Left lung (tissue), 8 donors: ENCODE data around the gene TMEM225B. TPM values are rescaled to one million over a fixed set of nuclear protein-coding genes. Genes with fewer than 3 reads are reported as not detected.

Experiments used
- polyA plus RNA-seq, 6 donors: library from polyadenylated mRNA; unstranded; fragments of 120-200 nt; gene quantifications; one replicate each; pipeline ENCODE4 v1.2.1, GENCODE V29; 2013; ENCODE audit not compliant: insufficient read length in 6 of 6
- total RNA-seq, 2 donors: library from RNA; stranded (reverse); fragmentation: NEBNext Ultra II Directional; extraction: Animal tissue kit (Norgen Biotek cat#: 25700); gene quantifications; one replicate each; pipeline ENCODE4 v1.2.1, GENCODE V29; 2021
- donor health status: DM: no; HTN: yes; CAD: no.
- donor health status: DM: no; HTN: no; CAD: no.

The TMEM225B gene
- total and polyA plus RNA-seq, 8 donors = 0.60 to 1.9 (median 1.5) TPM

Other genes starting within 250 kb of the TMEM225B start
- 100 to 1,000 TPM; 280 to 311 TPM for gene ARPC1B, start 223.5 kb upstream of the TMEM225B start, total RNA-seq
- gene ARPC1B, start 223.5 kb upstream of the TMEM225B start, polyA plus RNA-seq = 10 to 100 TPM; 37.1 to 54.2 (median 46.2) TPM
- gene PDAP1, start 189.7 kb upstream of the TMEM225B start, total RNA-seq = 10 to 100 TPM; 68.5 to 87.8 TPM
- 100 to 1,000 TPM; 121 to 150 (median 139) TPM for gene PDAP1, start 189.7 kb upstream of the TMEM225B start, polyA plus RNA-seq
- gene BUD31, start 189.3 kb upstream of the TMEM225B start, total RNA-seq = 10 to 100 TPM; 79.0 to 82.0 TPM
- 100 to 1,000 TPM in 1 of 6 donors, 10 to 100 TPM in 5; 87.1 to 103 (median 95.2) TPM for gene BUD31, start 189.3 kb upstream of the TMEM225B start, polyA plus RNA-seq
- gene PTCD1, start 159.5 kb upstream of the TMEM225B start, total RNA-seq = 1 to 10 TPM; 3.5 to 4.5 TPM
- 1 to 10 TPM; 4.6 to 8.2 (median 7.4) TPM for gene PTCD1, start 159.5 kb upstream of the TMEM225B start, polyA plus RNA-seq
- 10 to 100 TPM; 25.9 to 34.2 TPM for gene CPSF4, start 159.3 kb upstream of the TMEM225B start, total RNA-seq
- 10 to 100 TPM; 30.7 to 43.3 (median 33.0) TPM for gene CPSF4, start 159.3 kb upstream of the TMEM225B start, polyA plus RNA-seq
- gene ATP5MF, start 132.1 kb upstream of the TMEM225B start, total RNA-seq = 100 to 1,000 TPM; 250 to 265 TPM
- 100 to 1,000 TPM; 302 to 355 (median 329) TPM for gene ATP5MF, start 132.1 kb upstream of the TMEM225B start, polyA plus RNA-seq
- 10 to 100 TPM in 1 of 2 donors, 1 to 10 TPM in 1; 8.5 to 11.1 TPM for gene ZNF789, start 125.4 kb upstream of the TMEM225B start, total RNA-seq
- 10 to 100 TPM; 47.4 to 59.5 (median 53.9) TPM for gene ZNF789, start 125.4 kb upstream of the TMEM225B start, polyA plus RNA-seq
- gene ZNF394, start 98.0 kb upstream of the TMEM225B start, total RNA-seq = 10 to 100 TPM; 18.6 to 28.9 TPM
- gene ZNF394, start 98.0 kb upstream of the TMEM225B start, polyA plus RNA-seq = 10 to 100 TPM; 14.9 to 18.0 (median 17.2) TPM
- gene ZKSCAN5, start 93.6 kb upstream of the TMEM225B start, total RNA-seq = 1 to 10 TPM; 6.7 to 7.6 TPM
- gene ZKSCAN5, start 93.6 kb upstream of the TMEM225B start, polyA plus RNA-seq = 10 to 100 TPM; 15.1 to 16.2 (median 15.5) TPM
- gene FAM200A, start 46.2 kb upstream of the TMEM225B start, total RNA-seq = 1 to 10 TPM; 4.1 to 6.4 TPM
- gene FAM200A, start 46.2 kb upstream of the TMEM225B start, polyA plus RNA-seq = 10 to 100 TPM; 14.9 to 16.4 (median 15.4) TPM
- gene ZNF655, start 39.6 kb upstream of the TMEM225B start, total RNA-seq = 10 to 100 TPM; 56.0 to 67.2 TPM
- 100 to 1,000 TPM in 1 of 6 donors, 10 to 100 TPM in 5; 78.1 to 107 (median 95.8) TPM for gene ZNF655, start 39.6 kb upstream of the TMEM225B start, polyA plus RNA-seq
- gene ZSCAN25, start 18.7 kb downstream of the TMEM225B start, total RNA-seq = 10 to 100 TPM; 15.3 to 17.5 TPM
- gene ZSCAN25, start 18.7 kb downstream of the TMEM225B start, polyA plus RNA-seq = 10 to 100 TPM; 17.5 to 21.3 (median 19.6) TPM
- 1 to 10 TPM; 5.7 to 6.0 TPM for gene CYP3A5, start 81.7 kb downstream of the TMEM225B start, total RNA-seq
- 10 to 100 TPM; 16.2 to 29.5 (median 22.8) TPM for gene CYP3A5, start 81.7 kb downstream of the TMEM225B start, polyA plus RNA-seq
- gene CYP3A7, start 136.9 kb downstream of the TMEM225B start, total RNA-seq = under 1 TPM; 0.37 to 0.41 TPM
- 1 to 10 TPM in 3 of 6 donors, under 1 TPM in 3; 0.79 to 2.9 (median 0.98) TPM for gene CYP3A7, start 136.9 kb downstream of the TMEM225B start, polyA plus RNA-seq
- not detected for gene CYP3A4, start 185.9 kb downstream of the TMEM225B start, total RNA-seq
- gene CYP3A4, start 185.9 kb downstream of the TMEM225B start, polyA plus RNA-seq = under 1 TPM; 0.17 to 0.39 (median 0.25) TPM
- not detected for gene CYP3A43, start 229.7 kb downstream of the TMEM225B start, total RNA-seq
- gene CYP3A43, start 229.7 kb downstream of the TMEM225B start, polyA plus RNA-seq = under 1 TPM; 0.21 to 0.53 (median 0.37) TPM